T-cell (primary cell): ENCODE measurements around the gene ZNF469. TPM values are rescaled to one million over a fixed set of nuclear protein-coding genes. Genes with fewer than 3 reads are reported as not detected.

Source experiments
- ATAC-seq, 4 experiments: fragments of 200-7000 bp in 3 of 4; fragments of 150-1000 bp in 1 of 4; cut with Tn5 transposase; replicated peaks in 1 of 4; 1 replicate in 3 of 4; 2 replicates in 1 of 4; pipeline ENCODE4 v1.10.0; 2021; ENCODE audit warnings: moderate library complexity in 3 of 4, mild to moderate bottlenecking in 2 of 4, moderate number of reproducible peaks in 1 of 4
- CTCF ChIA-PET, 2 donors: fragments of 300-600 bp; sonication (Branson Sonifier 250); formaldehyde crosslinking; loops; one replicate each; lab custom pipeline; 2022; ENCODE audit warnings: antibody characterized with exemption in 2 of 2; lab: Charles Lee
- POLR2A ChIA-PET, 2 donors: fragments of 300-600 bp; sonication (Branson Sonifier 250); formaldehyde crosslinking; loops; one replicate each; lab custom pipeline; 2022; ENCODE audit warnings: antibody characterized with exemption in 2 of 2; lab: Charles Lee
- DNase-seq, 35 experiments: peaks; one replicate each; pipeline versions ENCODE4 v3.0.0 to v3.0.0-alpha.2; 2013 to 2023
- H3K27ac ChIP-seq: one replicate; pipeline ENCODE4 v1.5.1; 2013; ENCODE audit warnings: low read length
- H3K27me3 ChIP-seq, 2 experiments: replicated peaks in 1 of 2; 1 replicate in 1 of 2; 2 replicates in 1 of 2; pipeline versions ENCODE4 v1.6.1 to v1.7.0; 2013; ENCODE audit warnings: low read length in 1 of 2, mixed read lengths in 1 of 2; ENCODE audit not compliant: control insufficient read depth in 2 of 2, insufficient read depth in 2 of 2; ENCODE audit errors: extremely low read depth in 1 of 2
- H3K36me3 ChIP-seq, 2 donors: 1 replicate in 1 of 2; 2 replicates in 1 of 2; pipeline versions ENCODE4 v1.6.1 to v1.7.0; 2013; ENCODE audit warnings: low read length in 1 of 2; ENCODE audit not compliant: control insufficient read depth in 2 of 2, insufficient read depth in 1 of 2; ENCODE audit errors: extremely low read depth in 1 of 2
- H3K4me1 ChIP-seq, 2 experiments: 1 replicate in 1 of 2; 2 replicates in 1 of 2; pipeline versions ENCODE4 v1.6.1 to v1.7.0; 2013; ENCODE audit warnings: low read length in 2 of 2, mixed read lengths in 1 of 2; ENCODE audit not compliant: insufficient read depth in 2 of 2, control insufficient read depth in 1 of 2; ENCODE audit errors: extremely low read depth in 1 of 2
- H3K4me3 ChIP-seq, 2 donors: 1 replicate in 1 of 2; 2 replicates in 1 of 2; pipeline versions ENCODE4 v1.5.1 to v1.7.0; 2013; ENCODE audit warnings: mild to moderate bottlenecking in 2 of 2, low read length in 1 of 2, moderate library complexity in 1 of 2; ENCODE audit not compliant: control insufficient read depth in 1 of 2; ENCODE audit errors: extremely low read depth in 1 of 2
- H3K9me3 ChIP-seq: 2 replicates; pipeline ENCODE4 v1.7.0; 2013
- H3K27ac Mint-ChIP-seq, 2 donors: one replicate each; pipeline ENCODE4 v1.8.0; 2020 to 2021; ENCODE audit warnings: mild to moderate bottlenecking in 2 of 2, mixed read lengths in 2 of 2
- H3K27me3 Mint-ChIP-seq, 2 donors: one replicate each; pipeline ENCODE4 v1.8.0; 2021 to 2022; ENCODE audit warnings: mixed read lengths in 2 of 2
- H3K36me3 Mint-ChIP-seq: one replicate; pipeline ENCODE4 v1.8.0; 2021; ENCODE audit warnings: mixed read lengths
- H3K4me1 Mint-ChIP-seq, 3 donors: one replicate each; pipeline ENCODE4 v1.8.0; 2020 to 2022; ENCODE audit warnings: mixed read lengths in 3 of 3, mild to moderate bottlenecking in 1 of 3
- H3K4me3 Mint-ChIP-seq, 3 donors: one replicate each; pipeline ENCODE4 v1.8.0; 2020 to 2022; ENCODE audit warnings: mild to moderate bottlenecking in 3 of 3, mixed read lengths in 3 of 3, moderate library complexity in 3 of 3
- H3K9me3 Mint-ChIP-seq, 3 donors: one replicate each; pipeline ENCODE4 v1.8.0; 2020 to 2022; ENCODE audit warnings: mixed read lengths in 3 of 3
- WGBS: methylation state at CpG from one replicate; pipeline ENCODE4 v1.1.5; 2013; ENCODE audit warnings: missing lambda C conversion rate; ENCODE audit not compliant: insufficient coverage; 5-methylcytosine and 5-hydroxymethylcytosine counted together
- total RNA-seq, 35 experiments: library from RNA in 6 of 35; stranded (reverse) in 6 of 35; fragments of 120-200 nt in 1 of 35; gene quantifications; one replicate each; pipeline versions ENCODE4 v1.2.1 to v1.2.4 and lab custom pipeline; 2013 to 2026

The ZNF469 gene
- total RNA-seq, 5 donors from 2014 or later (not counting 1 experiment from before 2014, with no cell fraction given), result 0.63 to 1.8 (median 1.6) TPM

DNA sequence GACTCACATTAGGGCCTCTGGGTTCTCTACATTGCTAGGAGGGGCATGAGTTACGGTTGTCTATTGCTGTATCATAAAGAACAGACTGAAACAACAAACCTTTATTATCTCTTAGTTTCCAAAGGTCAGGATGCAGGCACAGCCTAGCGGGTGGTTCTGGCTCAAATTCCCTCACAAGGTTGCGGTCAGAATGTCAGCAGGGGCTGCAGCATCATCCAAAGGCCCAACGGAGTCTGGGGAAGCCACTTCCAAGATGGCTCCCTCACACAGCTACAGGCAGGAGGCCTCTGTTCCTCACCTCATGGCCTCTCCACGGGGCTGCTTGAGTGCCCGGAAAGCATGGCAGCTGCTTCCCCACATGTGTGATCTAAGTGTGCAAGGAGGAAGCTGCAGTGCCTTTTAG lies 40.7 kb downstream of the ZNF469 start:
- H3K27ac ChIP-seq, result no peak overlapping the region
- no peak overlapping the region for H3K4me3 Mint-ChIP-seq
- CTCF ChIA-PET, result no interaction called here
- H3K9me3 ChIP-seq, result no peaks in the 10 kb centered on the region
- H3K36me3 Mint-ChIP-seq, result no peaks in the 10 kb centered on the region
- H3K27me3 ChIP-seq, result peaks cover 0 to 29% of the 10 kb centered on the region in 2 experiments
- peaks cover 0 to 4% of the 10 kb centered on the region in 2 donors for H3K27me3 Mint-ChIP-seq
- no peak overlapping the region for H3K27ac Mint-ChIP-seq
- H3K4me3 ChIP-seq, result no peak overlapping the region
- WGBS, result 92% methylated on average over 4 of the region's 6 CpGs
- H3K4me1 Mint-ChIP-seq, result peaks cover 0 to 13% (median 3%) of the 10 kb centered on the region in 3 donors
- no peaks in the 10 kb centered on the region for H3K4me1 ChIP-seq
- H3K9me3 Mint-ChIP-seq, result peaks cover 0 to 6% (median 0%) of the 10 kb centered on the region in 3 donors
- H3K36me3 ChIP-seq, result no peaks in the 10 kb centered on the region
- POLR2A ChIA-PET, result no interaction called here
- ATAC-seq (no peak), DNase-seq (no peak)

DNA sequence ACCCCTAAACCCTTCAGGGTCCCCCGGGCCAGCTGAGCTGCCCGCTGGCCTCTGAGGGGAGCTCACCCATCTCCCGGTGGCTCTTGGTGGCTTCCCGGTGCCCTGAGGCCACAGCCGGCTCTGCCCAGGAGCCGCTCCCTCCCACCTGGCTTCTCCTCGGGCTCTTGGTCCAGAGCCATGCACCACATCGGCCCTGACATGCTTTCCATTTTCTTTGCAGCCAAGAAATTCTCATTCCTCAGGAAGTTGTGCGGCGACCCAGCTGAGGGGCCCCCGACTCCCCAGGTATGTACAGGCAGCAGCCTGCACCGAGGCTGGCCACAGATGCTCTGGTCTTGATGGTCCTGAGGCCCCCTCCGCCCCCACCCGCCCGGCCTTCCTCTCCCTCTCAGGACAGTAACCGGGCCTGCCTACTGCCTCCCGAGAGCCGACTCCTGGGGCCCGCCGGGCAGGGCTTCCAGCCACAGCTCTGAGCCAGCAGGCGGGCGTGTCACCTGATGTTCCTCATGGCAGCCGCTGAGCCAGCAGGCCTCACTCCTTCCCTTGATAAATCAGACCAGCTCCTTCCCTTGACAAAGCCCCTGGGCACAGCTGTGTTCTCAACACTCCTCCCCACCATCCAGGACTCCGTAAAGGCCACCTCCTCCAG lies 42.0 kb downstream of the ZNF469 start:
- CTCF ChIA-PET, result no interaction called here
- POLR2A ChIA-PET, result no interaction called here
- WGBS, result 31% methylated on average over 23 of the region's 24 CpGs

GRCh38 chr16:88426018-88426417 lies 43.3 kb downstream of the ZNF469 start:
- Mint-ChIP-seq H3K4me3 (no peak overlapping the region), H3K27ac (no peak overlapping the region), H3K9me3 (peaks cover 0 to 6% (median 0%) of the 10 kb centered on the region in 3 donors), H3K4me1 (peaks cover 2 to 13% (median 5%) of the 10 kb centered on the region in 3 donors), H3K36me3 (no peaks in the 10 kb centered on the region), H3K27me3 (no peaks in the 10 kb centered on the region)
- Histone ChIP-seq H3K36me3 (no peaks in the 10 kb centered on the region), H3K27me3 (peaks cover 0 to 22% of the 10 kb centered on the region in 2 experiments), H3K4me3 (no peak overlapping the region), H3K4me1 (peaks cover 1 to 14% of the 10 kb centered on the region in 2 experiments), H3K27ac (no peak overlapping the region), H3K9me3 (no peaks in the 10 kb centered on the region)
- DNase-seq, result no peak
- ATAC-seq, result no peak
- CTCF ChIA-PET, result no interaction called here
- POLR2A ChIA-PET, result interaction anchor here in 1 of 2 donors (0.6 kb wide), 1 partner anchor 324 kb away, joined by 3 read pairs; no protein-coding TSS in a partner anchor
- WGBS, result 93% methylated on average over 13 of the region's 13 CpGs

More for the DNA sequence above, 42.0 kb downstream of the ZNF469 start:
- Mint-ChIP-seq H3K36me3 (no peaks in the 10 kb centered on the region), H3K9me3 (peaks cover 0 to 6% (median 0%) of the 10 kb centered on the region in 3 donors), H3K27ac (no peak overlapping the region), H3K4me3 (no peak overlapping the region), H3K4me1 (peaks cover 1 to 13% (median 3%) of the 10 kb centered on the region in 3 donors), H3K27me3 (no peaks in the 10 kb centered on the region)
- Histone ChIP-seq H3K4me1 (peaks cover 0 to 5% of the 10 kb centered on the region in 2 experiments), H3K4me3 (no peak overlapping the region), H3K9me3 (no peaks in the 10 kb centered on the region), H3K36me3 (no peaks in the 10 kb centered on the region), H3K27ac (no peak overlapping the region), H3K27me3 (peaks cover 0 to 25% of the 10 kb centered on the region in 2 experiments)
- DNase-seq, result no peak
- ATAC-seq, result peak in 1 of 4 experiments; percentile 15

GRCh38 chr16:88427376-88427775 lies 44.6 kb downstream of the ZNF469 start:
- H3K4me3 ChIP-seq, result no peak overlapping the region
- DNase-seq, result no peak
- peaks cover 0 to 30% of the 10 kb centered on the region in 2 experiments for H3K27me3 ChIP-seq
- Mint-ChIP-seq H3K4me3 (no peak overlapping the region), H3K27me3 (peaks cover 0 to 4% of the 10 kb centered on the region in 2 donors), H3K27ac (no peak overlapping the region), H3K36me3 (no peaks in the 10 kb centered on the region), H3K9me3 (peaks cover 0 to 6% (median 0%) of the 10 kb centered on the region in 3 donors), H3K4me1 (peaks cover 7 to 13% (median 11%) of the 10 kb centered on the region in 3 donors)
- ChIA-PET CTCF (no interaction called here), POLR2A (no interaction called here)
- H3K27ac ChIP-seq, result no peak overlapping the region
- 93% methylated on average over 18 of the region's 19 CpGs for WGBS
- no peaks in the 10 kb centered on the region for H3K9me3 ChIP-seq
- peaks cover 2 to 20% of the 10 kb centered on the region in 2 experiments for H3K4me1 ChIP-seq
- no peak for ATAC-seq
- H3K36me3 ChIP-seq, result no peaks in the 10 kb centered on the region

DNA sequence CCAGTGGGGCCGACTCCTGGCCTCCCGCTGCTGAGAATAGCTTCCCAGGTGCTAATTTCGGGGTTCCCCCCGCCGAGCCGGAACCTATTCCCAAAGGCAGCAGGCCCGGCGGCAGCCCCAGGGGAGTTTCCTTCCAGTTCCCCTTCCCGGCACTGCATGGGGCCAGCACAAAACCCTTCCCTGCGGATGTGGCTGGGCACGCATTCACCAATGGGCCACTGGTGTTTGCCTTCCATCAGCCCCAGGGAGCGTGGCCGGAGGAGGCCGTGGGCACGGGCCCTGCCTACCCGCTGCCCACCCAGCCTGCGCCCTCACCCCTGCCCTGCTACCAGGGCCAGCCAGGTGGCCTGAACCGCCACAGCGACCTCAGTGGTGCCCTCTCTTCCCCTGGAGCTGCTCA lies 45.4 kb downstream of the ZNF469 start:
- no peak overlapping the region for H3K27ac Mint-ChIP-seq
- POLR2A ChIA-PET, result no interaction called here
- ATAC-seq, result no peak
- Histone ChIP-seq H3K9me3 (no peaks in the 10 kb centered on the region), H3K27ac (no peak overlapping the region), H3K27me3 (peaks cover 0 to 30% of the 10 kb centered on the region in 2 experiments), H3K4me3 (no peak overlapping the region), H3K36me3 (no peaks in the 10 kb centered on the region), H3K4me1 (peaks cover 2 to 20% of the 10 kb centered on the region in 2 experiments)
- no peaks in the 10 kb centered on the region for H3K36me3 Mint-ChIP-seq
- WGBS, result 96% methylated on average over 19 of the region's 19 CpGs
- CTCF ChIA-PET, result no interaction called here
- no peaks in the 10 kb centered on the region for H3K9me3 Mint-ChIP-seq
- H3K4me1 Mint-ChIP-seq, result peaks cover 7 to 13% (median 11%) of the 10 kb centered on the region in 3 donors
- no peak overlapping the region for H3K4me3 Mint-ChIP-seq
- DNase-seq, result no peak
- peaks cover 0 to 4% of the 10 kb centered on the region in 2 donors for H3K27me3 Mint-ChIP-seq

DNA sequence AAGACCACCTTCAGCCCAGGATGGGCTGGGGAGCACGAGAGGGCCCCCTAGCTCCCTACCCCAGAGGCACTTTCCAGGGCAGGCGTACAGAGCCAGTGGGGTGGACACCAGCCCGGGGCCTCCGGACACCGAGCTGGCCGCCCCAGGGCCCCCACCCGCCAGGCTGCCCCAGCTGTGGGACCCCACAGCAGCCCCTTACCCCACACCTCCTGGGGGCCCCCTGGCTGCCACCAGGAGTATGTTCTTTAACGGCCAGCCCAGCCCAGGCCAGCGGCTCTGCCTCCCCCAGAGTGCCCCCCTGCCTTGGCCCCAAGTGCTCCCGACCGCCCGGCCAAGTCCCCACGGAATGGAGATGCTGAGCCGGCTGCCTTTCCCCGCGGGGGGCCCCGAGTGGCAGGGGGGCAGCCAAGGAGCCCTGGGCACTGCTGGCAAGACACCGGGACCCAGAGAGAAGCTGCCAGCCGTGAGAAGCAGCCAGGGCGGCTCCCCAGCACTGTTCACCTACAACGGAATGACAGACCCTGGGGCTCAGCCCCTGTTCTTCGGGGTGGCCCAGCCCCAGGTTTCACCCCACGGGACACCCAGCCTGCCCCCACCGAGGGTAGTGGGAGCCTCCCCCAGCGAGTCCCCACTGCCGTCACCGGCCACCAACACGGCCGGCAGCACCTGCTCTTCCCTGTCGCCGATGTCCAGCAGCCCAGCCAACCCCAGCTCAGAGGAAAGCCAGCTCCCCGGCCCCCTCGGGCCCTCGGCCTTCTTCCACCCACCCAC lies 46.0 kb downstream of the ZNF469 start:
- Histone ChIP-seq H3K9me3 (no peaks in the 10 kb centered on the region), H3K4me1 (peaks cover 2 to 20% of the 10 kb centered on the region in 2 experiments), H3K4me3 (no peak overlapping the region), H3K27ac (no peak overlapping the region), H3K36me3 (no peaks in the 10 kb centered on the region), H3K27me3 (peaks cover 0 to 30% of the 10 kb centered on the region in 2 experiments)
- Mint-ChIP-seq H3K4me1 (peaks cover 7 to 13% (median 11%) of the 10 kb centered on the region in 3 donors), H3K36me3 (no peaks in the 10 kb centered on the region), H3K4me3 (peak overlapping the region in 2 of 3 donors; percentile 28 to 41), H3K27me3 (peaks cover 0 to 4% of the 10 kb centered on the region in 2 donors), H3K9me3 (no peaks in the 10 kb centered on the region), H3K27ac (no peak overlapping the region)
- ATAC-seq (no peak), DNase-seq (no peak)
- POLR2A ChIA-PET, result no interaction called here
- WGBS, result 92% methylated on average over 33 of the region's 34 CpGs
- CTCF ChIA-PET, result no interaction called here
